Coronary artery (tissue), 2 donors: ENCODE measurements around the gene SLC38A10.
A peak's percentile ranks its signal among the peaks of the same experiment; 100 is the strongest.

Source experiments
- DNase-seq: peaks from one replicate; pipeline ENCODE4 v3.0.0-alpha.2; 2017; ENCODE audit warnings: low spot score
- H3K27ac ChIP-seq, 2 donors: fragments of 200-600 bp; sonication (generic); one replicate each; pipeline ENCODE4 v1.5.1; 2016 to 2019
- H3K4me3 ChIP-seq: fragments of 200-600 bp; sonication (generic); 2 replicates; pipeline ENCODE4 v1.5.1; 2016; ENCODE audit warnings: mild to moderate bottlenecking, moderate library complexity
- TF ChIP-seq, protein P1 (sequence below): fragments of 200-600 bp; sonication (generic); IDR thresholded peaks from one replicate; pipeline ENCODE4 v1.5.1; 2019; ENCODE audit warnings: antibody characterized with exemption

SLC38A10 gene

DNA sequence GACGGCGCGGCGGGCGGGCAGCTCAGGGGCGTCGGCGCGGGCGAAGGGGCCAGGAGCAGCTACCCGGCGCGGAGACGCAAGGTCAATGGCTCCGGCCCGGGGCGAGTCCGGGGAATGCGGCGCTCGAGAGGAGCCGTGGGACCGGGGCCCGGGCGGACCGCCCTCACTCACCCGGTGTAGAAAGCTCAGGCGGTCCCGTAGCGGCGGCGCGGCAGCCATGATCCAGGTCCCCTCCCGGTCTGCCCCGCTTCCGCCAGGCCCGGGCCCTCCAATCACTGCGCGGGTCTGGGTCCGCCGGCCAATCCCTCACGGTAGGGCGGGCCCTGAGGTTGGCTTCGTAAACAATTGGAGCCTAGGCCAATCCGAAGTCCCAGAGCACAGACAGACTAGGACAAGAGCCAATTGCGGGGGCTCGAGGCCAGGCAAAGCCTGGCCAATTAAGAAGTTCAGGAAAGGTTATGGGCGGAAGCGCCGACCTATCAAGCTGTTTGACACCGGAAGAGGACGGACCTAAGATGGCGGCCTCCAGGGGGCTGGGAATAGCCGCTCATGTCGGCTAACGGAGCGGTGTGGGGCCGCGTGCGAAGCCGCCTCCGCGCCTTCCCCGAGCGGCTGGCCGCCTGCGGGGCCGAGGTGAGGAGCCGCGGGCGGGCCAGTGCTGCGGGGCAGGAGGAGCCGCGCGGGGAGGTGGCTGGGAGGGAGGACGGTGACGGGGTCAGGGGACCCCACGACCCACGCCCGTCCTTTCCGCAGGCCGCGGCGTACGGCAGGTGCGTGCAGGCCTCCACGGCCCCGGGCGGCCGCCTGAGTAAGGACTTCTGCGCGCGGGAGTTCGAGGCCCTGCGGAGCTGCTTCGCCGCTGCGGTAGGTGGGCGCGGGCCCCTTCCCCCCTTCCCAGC is 56.0 kb downstream of the SLC38A10 start, which contains the start of the genes NDUFAF8 and TEPSIN:
TSS of gene NDUFAF8 (plus strand) at position 504 of the 899 bp plus-strand sequence. CDS start at position 550, 46 bp downstream.
TSS of gene TEPSIN (minus strand) at position 241 of the 899 bp plus-strand sequence. CDS start at position 219, 22 bp downstream.
- Histone ChIP-seq H3K4me3 (peak within 1 kb of the TSS; percentile 100), H3K27ac (peak within 1 kb of the TSS; percentile 68 to 88)
- DNase-seq: peak; percentile 99
- TF ChIP-seq, protein P1, sequence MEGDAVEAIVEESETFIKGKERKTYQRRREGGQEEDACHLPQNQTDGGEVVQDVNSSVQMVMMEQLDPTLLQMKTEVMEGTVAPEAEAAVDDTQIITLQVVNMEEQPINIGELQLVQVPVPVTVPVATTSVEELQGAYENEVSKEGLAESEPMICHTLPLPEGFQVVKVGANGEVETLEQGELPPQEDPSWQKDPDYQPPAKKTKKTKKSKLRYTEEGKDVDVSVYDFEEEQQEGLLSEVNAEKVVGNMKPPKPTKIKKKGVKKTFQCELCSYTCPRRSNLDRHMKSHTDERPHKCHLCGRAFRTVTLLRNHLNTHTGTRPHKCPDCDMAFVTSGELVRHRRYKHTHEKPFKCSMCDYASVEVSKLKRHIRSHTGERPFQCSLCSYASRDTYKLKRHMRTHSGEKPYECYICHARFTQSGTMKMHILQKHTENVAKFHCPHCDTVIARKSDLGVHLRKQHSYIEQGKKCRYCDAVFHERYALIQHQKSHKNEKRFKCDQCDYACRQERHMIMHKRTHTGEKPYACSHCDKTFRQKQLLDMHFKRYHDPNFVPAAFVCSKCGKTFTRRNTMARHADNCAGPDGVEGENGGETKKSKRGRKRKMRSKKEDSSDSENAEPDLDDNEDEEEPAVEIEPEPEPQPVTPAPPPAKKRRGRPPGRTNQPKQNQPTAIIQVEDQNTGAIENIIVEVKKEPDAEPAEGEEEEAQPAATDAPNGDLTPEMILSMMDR: no peak

DNA sequence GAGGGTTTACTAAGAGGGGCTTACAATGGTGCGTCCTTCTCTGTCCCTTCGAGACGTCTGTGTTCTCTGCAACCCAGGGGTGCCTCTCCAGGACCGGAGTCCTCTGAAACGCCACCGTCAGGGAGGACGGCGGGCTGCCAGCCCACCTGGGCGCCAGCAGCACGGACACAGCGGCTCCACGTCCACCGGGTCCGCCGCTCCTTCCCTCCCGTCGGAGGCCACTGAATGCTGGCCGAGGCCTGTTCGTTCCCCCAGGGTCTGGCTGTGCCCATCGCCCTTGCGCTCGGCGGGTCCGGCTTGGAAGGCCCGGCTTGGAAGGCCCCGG is 56.7 kb downstream of the SLC38A10 start:
- peak overlapping the region; percentile 17 to 84 for H3K27ac ChIP-seq
- no peak for DNase-seq
- TF ChIP-seq, protein P1: no peak

DNA sequence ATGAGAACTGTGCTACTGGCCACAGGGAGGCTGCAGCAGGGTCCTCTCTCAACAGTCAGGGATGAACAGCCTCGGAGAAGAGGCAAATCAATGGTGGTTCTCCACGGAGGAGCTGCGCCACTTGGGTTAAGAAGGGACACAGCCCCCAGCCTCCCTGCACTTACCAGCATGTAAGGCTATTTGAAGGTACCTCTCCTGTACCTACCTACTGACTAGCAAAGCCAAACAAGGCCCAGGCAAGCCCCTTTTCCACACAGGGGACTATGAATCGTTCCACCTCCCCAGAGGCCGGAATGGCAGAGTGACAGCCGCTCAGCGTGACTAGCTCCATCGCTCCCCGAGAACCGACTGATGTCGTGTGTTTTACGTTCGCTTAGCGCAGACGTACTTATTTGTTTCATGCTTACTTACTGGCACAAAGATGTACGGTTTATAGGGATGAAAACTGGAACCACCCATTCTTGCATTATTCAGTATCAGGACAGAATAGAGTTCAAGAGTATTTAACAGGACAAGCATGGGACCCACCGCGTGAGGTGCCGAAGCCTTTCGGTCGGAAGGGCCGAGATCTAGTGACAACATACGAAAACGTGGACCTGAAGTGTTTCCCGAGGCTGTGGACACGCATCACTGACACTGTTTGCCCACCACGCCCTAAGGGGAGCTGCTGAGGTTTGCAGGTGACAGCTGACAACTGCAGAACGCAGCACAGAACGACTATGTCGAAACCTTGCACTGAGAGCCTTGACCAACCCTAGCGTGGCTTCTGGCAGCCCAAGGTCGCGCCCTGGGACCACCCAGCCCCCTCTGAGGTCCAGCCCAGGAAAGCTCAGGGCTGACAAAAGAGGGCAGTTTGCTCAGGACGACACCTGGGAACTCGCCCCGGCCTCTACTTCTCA is 57.3 kb downstream of the SLC38A10 start:
- TF ChIP-seq, protein P1: no peak
- no peak for DNase-seq
- Histone ChIP-seq H3K4me3 (peak overlapping the region; percentile 100), H3K27ac (no peak overlapping the region)

More for the DNA sequence above, 56.7 kb downstream of the SLC38A10 start:
- peak overlapping the region; percentile 100 for H3K4me3 ChIP-seq

GRCh38 chr17:81236784-81237183 is 58.3 kb downstream of the SLC38A10 start:
- H3K4me3 ChIP-seq: no peak overlapping the region
- TF ChIP-seq, protein P1: no peak
- no peak for DNase-seq
- no peak overlapping the region for H3K27ac ChIP-seq

DNA sequence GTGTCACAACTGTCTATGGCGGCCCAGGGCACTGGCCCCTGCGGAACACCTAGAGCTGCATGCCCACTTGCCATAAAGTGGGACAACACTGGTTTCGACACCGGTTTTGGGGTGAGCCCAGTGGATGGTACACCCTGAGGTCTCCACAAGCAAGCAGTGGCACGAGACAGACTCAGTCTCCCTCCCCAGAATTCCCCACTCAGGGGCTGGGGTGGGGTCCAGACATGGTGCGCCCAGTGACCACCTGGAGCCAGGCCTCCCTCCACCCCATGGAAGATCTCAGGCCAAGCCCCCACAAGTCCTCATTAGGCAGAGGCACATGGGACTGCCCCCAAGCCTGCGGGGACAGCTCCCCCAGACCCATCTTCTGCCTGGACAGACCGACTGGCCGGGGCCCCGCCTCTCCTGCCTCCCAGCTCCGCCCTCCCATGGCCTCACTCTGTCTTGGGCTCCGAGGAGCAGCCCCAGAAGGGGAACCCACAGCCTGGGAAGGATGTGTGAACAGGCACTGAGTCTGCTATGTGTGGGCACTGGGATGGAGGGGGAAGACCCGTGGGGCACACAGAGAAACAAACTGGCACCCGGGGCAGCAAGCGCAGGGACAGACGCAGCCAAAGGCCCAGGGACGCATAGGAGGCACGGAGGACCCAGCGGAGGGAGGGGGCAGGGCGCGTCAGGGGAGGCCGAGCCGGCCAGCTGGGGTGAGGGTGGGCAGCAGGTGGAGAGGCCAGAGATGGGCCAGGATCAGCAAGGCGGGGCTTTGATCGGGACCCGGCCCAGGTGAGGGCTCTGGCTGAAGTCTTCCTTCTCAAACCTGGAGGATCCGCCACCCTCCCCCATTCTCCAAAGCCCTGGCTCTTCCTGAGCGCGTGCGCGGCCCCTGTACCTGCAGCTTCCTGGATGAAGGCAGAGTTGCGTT is 59.0 kb downstream of the SLC38A10 start:
- Histone ChIP-seq H3K4me3 (no peak overlapping the region), H3K27ac (no peak overlapping the region)
- TF ChIP-seq, protein P1: no peak
- DNase-seq: no peak
